H9 (cell line): ENCODE measurements around the gene LARGE1. TPM values are rescaled to one million over a fixed set of nuclear protein-coding genes. Genes with fewer than 3 reads are reported as not detected.

Experiments used
- DNase-seq: peaks from one replicate; pipeline ENCODE4 v3.0.0-alpha.2; 2017
- H2AFZ ChIP-seq: one replicate; pipeline ENCODE4 v1.6.1; 2013; ENCODE audit warnings: mild to moderate bottlenecking, low read length, control low read depth, moderate library complexity
- H2AK5ac ChIP-seq: 2 replicates; pipeline ENCODE4 v1.6.1; 2013; ENCODE audit warnings: low read length, control low read depth, mixed read lengths; ENCODE audit not compliant: insufficient read length
- H2BK120ac ChIP-seq: one replicate; pipeline ENCODE4 v1.6.1; 2013; ENCODE audit warnings: low read depth, mild to moderate bottlenecking, low read length, control low read depth, inconsistent platforms; ENCODE audit not compliant: poor library complexity, severe bottlenecking
- H2BK12ac ChIP-seq: 2 replicates; pipeline ENCODE4 v1.6.1; 2013; ENCODE audit warnings: low read length, control low read depth, mixed read lengths, low read depth; ENCODE audit not compliant: insufficient read length
- H2BK15ac ChIP-seq: 2 replicates; pipeline ENCODE4 v1.6.1; 2013; ENCODE audit warnings: low read depth, low read length, control low read depth
- H2BK20ac ChIP-seq: one replicate; pipeline ENCODE4 v1.6.1; 2013; ENCODE audit warnings: low read depth, mild to moderate bottlenecking, low read length, control low read depth, inconsistent platforms; ENCODE audit not compliant: poor library complexity, severe bottlenecking
- H2BK5ac ChIP-seq: 2 replicates; pipeline ENCODE4 v1.6.1; 2013; ENCODE audit warnings: low read length, control low read depth, mixed read lengths; ENCODE audit not compliant: insufficient read length
- H3K14ac ChIP-seq: 2 replicates; pipeline ENCODE4 v1.6.1; 2013; ENCODE audit warnings: low read length, control low read depth; ENCODE audit not compliant: insufficient read depth
- H3K18ac ChIP-seq: 2 replicates; pipeline ENCODE4 v1.6.1; 2013; ENCODE audit warnings: low read depth, mild to moderate bottlenecking, mixed read lengths, low read length, control low read depth; ENCODE audit not compliant: insufficient read length
- H3K23ac ChIP-seq: 2 replicates; pipeline ENCODE4 v1.6.1; 2013; ENCODE audit warnings: low read length, control low read depth, mixed read lengths, low read depth; ENCODE audit not compliant: insufficient read length
- H3K23me2 ChIP-seq: 2 replicates; pipeline ENCODE4 v1.6.1; 2013; ENCODE audit warnings: low read depth, mild to moderate bottlenecking, mixed read lengths, low read length, control low read depth; ENCODE audit not compliant: insufficient read length, poor library complexity, severe bottlenecking
- H3K27ac ChIP-seq: 2 replicates; pipeline ENCODE4 v1.5.1; 2013; ENCODE audit warnings: low read length, control low read depth, mixed read lengths, low read depth; ENCODE audit not compliant: insufficient read length
- H3K27me3 ChIP-seq: 2 replicates; pipeline ENCODE4 v1.6.1; 2013; ENCODE audit warnings: low read length, control low read depth, inconsistent platforms; ENCODE audit not compliant: insufficient read depth
- H3K4ac ChIP-seq: 2 replicates; pipeline ENCODE4 v1.6.1; 2013; ENCODE audit warnings: low read depth, mild to moderate bottlenecking, control low read depth, inconsistent platforms, low read length, moderate library complexity
- H3K4me1 ChIP-seq: 2 replicates; pipeline ENCODE4 v1.6.1; 2013; ENCODE audit warnings: low read length, control low read depth, inconsistent platforms; ENCODE audit not compliant: insufficient read depth
- H3K4me2 ChIP-seq: 2 replicates; pipeline ENCODE4 v1.6.1; 2013; ENCODE audit warnings: low read length, control low read depth, mixed read lengths; ENCODE audit not compliant: insufficient read length, insufficient read depth
- H3K56ac ChIP-seq: 2 replicates; pipeline ENCODE4 v1.6.1; 2013; ENCODE audit warnings: low read depth, mild to moderate bottlenecking, mixed read lengths, low read length, control low read depth; ENCODE audit not compliant: insufficient read length
- H3K79me1 ChIP-seq: 2 replicates; pipeline ENCODE4 v1.6.1; 2013; ENCODE audit warnings: low read depth, mild to moderate bottlenecking, moderate library complexity, low read length, control low read depth, inconsistent platforms; ENCODE audit not compliant: insufficient read depth, poor library complexity, severe bottlenecking
- H3K79me2 ChIP-seq: 2 replicates; pipeline ENCODE4 v1.6.1; 2013; ENCODE audit warnings: low read length, control low read depth, inconsistent platforms; ENCODE audit not compliant: insufficient read depth
- H3K9ac ChIP-seq: 2 replicates; pipeline ENCODE4 v1.6.1; 2013; ENCODE audit warnings: low read length, control low read depth, mixed read lengths; ENCODE audit not compliant: insufficient read length; ENCODE audit errors: extremely low read depth
- H3K9me3 ChIP-seq: one replicate; pipeline ENCODE4 v1.6.1; 2013; ENCODE audit warnings: low read depth, low read length, inconsistent platforms; ENCODE audit not compliant: control insufficient read depth
- H3T11ph ChIP-seq: one replicate; pipeline ENCODE4 v1.6.1; 2013; ENCODE audit warnings: mild to moderate bottlenecking, low read length, control low read depth, inconsistent platforms
- H4K20me1 ChIP-seq: one replicate; pipeline ENCODE4 v1.6.1; 2013; ENCODE audit not compliant: control insufficient read depth, insufficient read length, insufficient read depth
- H4K5ac ChIP-seq: 2 replicates; pipeline ENCODE4 v1.6.1; 2013; ENCODE audit warnings: low read depth, mild to moderate bottlenecking, mixed read lengths, low read length, control low read depth; ENCODE audit not compliant: insufficient read length
- H4K8ac ChIP-seq: replicated peaks from 2 replicates; pipeline ENCODE4 v1.6.1; 2013; ENCODE audit warnings: low read length, control low read depth, mixed read lengths, low read depth; ENCODE audit not compliant: insufficient read length
- H4K91ac ChIP-seq: 2 replicates; pipeline ENCODE4 v1.6.1; 2013; ENCODE audit warnings: low read depth, mild to moderate bottlenecking, moderate library complexity, mixed read lengths, low read length, control low read depth; ENCODE audit not compliant: insufficient read length
- H3K27ac Mint-ChIP-seq, 3 experiments: 2 replicates in 2 of 3; 3 replicates in 1 of 3; pipeline ENCODE4 v1.8.0; 2020 to 2021; ENCODE audit warnings: mixed read lengths in 3 of 3, mild to moderate bottlenecking in 1 of 3, moderate library complexity in 1 of 3
- H3K27me3 Mint-ChIP-seq: 2 replicates; pipeline ENCODE4 v1.8.0; 2021; ENCODE audit warnings: low read depth, mild to moderate bottlenecking, moderate library complexity, mixed read lengths
- H3K36me3 Mint-ChIP-seq, 3 experiments: 2 replicates in 2 of 3; 3 replicates in 1 of 3; pipeline ENCODE4 v1.8.0; 2020 to 2021; ENCODE audit warnings: low read depth in 3 of 3, mixed read lengths in 3 of 3; ENCODE audit not compliant: insufficient read depth in 1 of 3
- H3K4me1 Mint-ChIP-seq, 2 experiments: 2 replicates each; pipeline ENCODE4 v1.8.0; 2020; ENCODE audit warnings: mixed read lengths in 2 of 2
- H3K4me3 Mint-ChIP-seq, 2 experiments: 2 replicates in 1 of 2; 3 replicates in 1 of 2; pipeline ENCODE4 v1.8.0; 2020 to 2021; ENCODE audit warnings: mild to moderate bottlenecking in 2 of 2, mixed read lengths in 2 of 2, moderate library complexity in 1 of 2
- H3K9me3 Mint-ChIP-seq, 2 experiments: 2 replicates in 1 of 2; 3 replicates in 1 of 2; pipeline ENCODE4 v1.8.0; 2020; ENCODE audit warnings: mild to moderate bottlenecking in 2 of 2, mixed read lengths in 2 of 2, moderate library complexity in 1 of 2
- WGBS: extraction: QIAGEN DNeasy Blood & Tissue Kit; methylation state at CpG from one replicate; pipeline ENCODE4 v1.1.7; 2013; ENCODE audit warnings: missing lambda C conversion rate, low lambda C conversion rate, mixed read lengths; ENCODE audit not compliant: insufficient read length; ENCODE audit errors: extremely low coverage; 5-methylcytosine and 5-hydroxymethylcytosine counted together
- total RNA-seq: library from RNA; stranded (reverse); gene quantifications from 2 replicates; pipeline ENCODE4 v1.2.1, GENCODE V29; 2021
- TF ChIP-seq, protein P1 (sequence below): fragments of 200-600 bp; sonication (generic); conservative IDR thresholded peaks from 3 replicates; pipeline ENCODE4 v1.8.0; 2021; ENCODE audit warnings: antibody characterized with exemption, mild to moderate bottlenecking

LARGE1 gene
- total RNA-seq, 1 experiment from 2014 or later: 43.5 TPM

DNA sequence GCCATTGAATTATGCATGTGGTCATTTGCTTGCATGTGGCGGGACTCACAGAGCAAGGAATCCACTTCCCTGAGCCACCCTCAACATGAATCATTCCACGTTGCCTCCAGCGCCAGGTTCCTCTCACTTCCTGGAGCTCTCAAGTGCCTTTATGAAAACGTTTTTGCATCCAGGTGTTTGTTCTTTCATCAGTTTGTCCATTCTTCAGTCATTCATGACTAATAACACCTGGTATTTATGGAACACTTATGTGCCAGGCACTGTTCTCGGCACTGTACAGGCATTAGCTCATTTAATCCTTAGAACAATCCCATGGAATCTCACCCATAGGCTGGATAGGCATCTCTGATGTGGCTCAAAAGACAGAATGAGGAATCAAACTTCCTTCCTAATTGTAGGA lies 606.0 kb downstream of the LARGE1 start:
- Histone ChIP-seq H3K14ac (no peak overlapping the region), H3T11ph (no peak overlapping the region), H3K4ac (no peak overlapping the region), H3K23me2 (peaks cover 2% of the 10 kb centered on the region), H2BK5ac (no peak overlapping the region), H2BK15ac (no peak overlapping the region), H2BK12ac (no peak overlapping the region), H4K91ac (no peak overlapping the region), H2AK5ac (no peak overlapping the region), H3K9me3 (no peaks in the 10 kb centered on the region), H2BK120ac (no peak overlapping the region), H2BK20ac (no peak overlapping the region), H3K27ac (no peak overlapping the region), H3K4me1 (no peaks in the 10 kb centered on the region), H4K8ac (no peak overlapping the region), H2AFZ (no peak overlapping the region), H3K9ac (no peak overlapping the region), H3K4me2 (no peak overlapping the region), H3K79me2 (no peaks in the 10 kb centered on the region), H4K20me1 (no peaks in the 10 kb centered on the region), H3K23ac (no peak overlapping the region), H3K79me1 (no peaks in the 10 kb centered on the region), H3K56ac (no peak overlapping the region), H4K5ac (no peak overlapping the region), H3K18ac (no peak overlapping the region), H3K27me3 (no peaks in the 10 kb centered on the region)
- TF ChIP-seq, protein P1, sequence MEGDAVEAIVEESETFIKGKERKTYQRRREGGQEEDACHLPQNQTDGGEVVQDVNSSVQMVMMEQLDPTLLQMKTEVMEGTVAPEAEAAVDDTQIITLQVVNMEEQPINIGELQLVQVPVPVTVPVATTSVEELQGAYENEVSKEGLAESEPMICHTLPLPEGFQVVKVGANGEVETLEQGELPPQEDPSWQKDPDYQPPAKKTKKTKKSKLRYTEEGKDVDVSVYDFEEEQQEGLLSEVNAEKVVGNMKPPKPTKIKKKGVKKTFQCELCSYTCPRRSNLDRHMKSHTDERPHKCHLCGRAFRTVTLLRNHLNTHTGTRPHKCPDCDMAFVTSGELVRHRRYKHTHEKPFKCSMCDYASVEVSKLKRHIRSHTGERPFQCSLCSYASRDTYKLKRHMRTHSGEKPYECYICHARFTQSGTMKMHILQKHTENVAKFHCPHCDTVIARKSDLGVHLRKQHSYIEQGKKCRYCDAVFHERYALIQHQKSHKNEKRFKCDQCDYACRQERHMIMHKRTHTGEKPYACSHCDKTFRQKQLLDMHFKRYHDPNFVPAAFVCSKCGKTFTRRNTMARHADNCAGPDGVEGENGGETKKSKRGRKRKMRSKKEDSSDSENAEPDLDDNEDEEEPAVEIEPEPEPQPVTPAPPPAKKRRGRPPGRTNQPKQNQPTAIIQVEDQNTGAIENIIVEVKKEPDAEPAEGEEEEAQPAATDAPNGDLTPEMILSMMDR: no peak
- WGBS: no CpG with 5 or more reads among the region's 5 CpGs
- no peaks in the 10 kb centered on the region for H3K4me1 Mint-ChIP-seq
- no peaks in the 10 kb centered on the region; the same call in 1 of the 2 replicates for H3K27me3 Mint-ChIP-seq
- peak overlapping the region in 1 of 3 experiments; percentile 83; a peak in 1 of 7 replicates for H3K27ac Mint-ChIP-seq
- DNase-seq: no peak
- H3K36me3 Mint-ChIP-seq: peaks cover 6 to 20% (median 11%) of the 10 kb centered on the region in 3 experiments
- no peak overlapping the region for H3K4me3 Mint-ChIP-seq
- no peaks in the 10 kb centered on the region; a peak in 1 of 5 replicates for H3K9me3 Mint-ChIP-seq
